Stimulated activated CD4-positive, alpha-beta T cell treated with anti-CD3 and anti-CD28 coated beads, TNF-alpha, amount 100 ng/mL, for 48 hours (primary cell): ENCODE measurements around the gene MOCS1.

Experiments used
- DNase-seq, 3 donors: peaks; one replicate each; pipeline ENCODE4 v3.0.0-alpha.2; 2020; ENCODE audit warnings: low read depth in 3 of 3

The MOCS1 gene

GRCh38 chr6:39876826-39877225 lies 57.4 kb downstream of the MOCS1 start:
- no peak for DNase-seq

DNA sequence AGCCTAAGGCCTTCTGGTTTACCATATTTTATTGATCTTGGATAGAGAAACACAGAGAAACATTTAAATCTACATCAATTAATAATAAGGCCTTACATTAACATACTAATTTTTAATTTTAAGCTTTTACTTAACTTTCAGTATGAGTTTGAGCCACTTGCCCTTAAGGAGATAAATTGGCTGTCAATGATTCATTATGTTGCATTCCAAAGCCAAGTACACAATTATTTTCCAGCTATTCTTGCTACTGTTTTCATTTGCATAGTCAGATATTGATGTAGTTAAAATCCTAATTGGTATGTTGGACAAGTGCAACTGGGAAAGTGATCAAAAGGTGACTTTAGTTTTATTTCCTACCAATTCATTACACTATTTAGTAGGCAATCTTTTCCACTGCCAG lies 58.2 kb downstream of the MOCS1 start:
- no peak for DNase-seq

- DNase-seq = no peak
Observed at GRCh38 chr6:39873439-39873838, 60.8 kb downstream of the MOCS1 start.

GRCh38 chr6:39870950-39871349 lies 63.3 kb downstream of the MOCS1 start:
- no peak for DNase-seq

GRCh38 chr6:39867592-39867991 lies 66.7 kb downstream of the MOCS1 start:
- no peak for DNase-seq

DNA sequence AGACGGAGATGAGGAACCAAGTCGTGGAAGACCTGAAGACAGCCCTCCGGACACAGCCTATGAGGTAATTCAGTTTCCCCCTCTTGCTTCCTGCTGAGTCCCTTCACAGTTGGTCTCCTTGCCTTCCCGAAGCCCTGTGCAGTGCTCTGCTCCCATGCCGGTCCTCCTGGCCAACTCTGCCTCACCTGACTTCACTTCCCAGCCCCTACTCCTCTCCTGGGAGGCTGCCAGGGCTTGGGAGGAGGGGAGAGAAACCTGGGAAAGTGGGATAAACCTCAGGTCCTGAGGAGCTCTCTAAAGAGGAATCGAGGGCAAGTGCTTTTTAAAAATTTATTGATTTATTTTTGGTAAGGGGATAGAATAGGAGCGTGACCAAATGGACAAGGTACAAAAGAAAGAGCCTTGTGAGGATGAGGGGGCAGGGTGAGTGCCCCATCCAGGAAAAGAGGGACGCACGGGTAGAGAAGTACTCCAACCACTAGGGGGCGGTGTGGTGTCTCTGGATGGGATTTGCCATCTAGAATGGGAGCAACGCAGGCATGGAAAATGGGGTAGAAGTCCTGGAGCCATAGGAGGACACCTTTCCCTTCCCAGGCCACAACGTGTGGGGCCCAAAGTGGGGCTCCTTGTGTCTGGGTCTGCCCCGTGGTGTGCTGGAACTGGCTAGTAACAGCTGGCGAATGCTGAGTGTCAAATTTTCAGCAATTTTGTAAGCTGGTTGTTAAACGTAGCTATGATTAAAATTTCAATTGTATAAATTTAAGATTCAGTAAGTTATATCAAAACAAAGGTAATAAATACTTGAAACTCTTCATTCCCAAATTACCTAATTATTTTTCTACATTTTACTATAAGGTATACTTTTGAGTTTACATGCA lies 69.0 kb downstream of the MOCS1 start:
- peak; percentile 6 to 57 (median 56) for DNase-seq

- DNase-seq = no peak
Observed at GRCh38 chr6:39861663-39862062, 72.6 kb downstream of the MOCS1 start.

DNA sequence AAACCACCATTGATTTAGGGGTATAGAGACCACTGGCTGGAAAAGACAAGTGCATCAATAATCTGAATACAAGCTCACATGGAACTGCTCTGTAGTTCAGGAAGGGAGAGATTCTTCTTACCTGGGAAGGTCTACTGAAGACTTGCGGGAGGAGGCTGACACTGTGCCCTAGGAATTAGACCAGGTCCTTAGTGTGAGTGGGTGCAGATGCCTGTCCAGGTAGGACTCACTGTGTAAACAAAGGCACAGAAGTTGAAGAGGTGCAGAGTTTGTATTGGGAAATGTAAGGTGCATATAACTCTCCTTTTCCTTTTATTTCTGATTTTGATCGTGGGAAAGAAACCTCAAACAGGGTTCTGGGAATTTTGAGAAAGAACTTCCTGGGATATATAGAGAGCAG lies 75.2 kb downstream of the MOCS1 start:
- no peak for DNase-seq

GRCh38 chr6:39855356-39855995 lies 78.8 kb downstream of the MOCS1 start:
- no peak for DNase-seq
